ENCODE measurements around the gene MTURN.

GRCh38 chr7:30134611-30135300, at the start of gene MTURN:
- TF ChIP-seq CTCF (IDR thresholded peaks at IDR 0.05) (peak in 1 of 4 donors; percentile 25), POLR2A (IDR thresholded peaks at IDR 0.05) (peak; percentile 49)

Measured in right lobe of liver (tissue), 4 donors.